HCT116 (cell line): ENCODE data around the gene CENPU. TPM values are rescaled to one million over a fixed set of nuclear protein-coding genes. Genes with fewer than 3 reads are reported as not detected.

Experiments used
- ATAC-seq: fragments of 200-7000 bp; cut with Tn5 transposase; 2 replicates; pipeline ENCODE4 v1.9.1; 2020; ENCODE audit warnings: mild to moderate bottlenecking, moderate library complexity
- BruUV-seq: library from RNA; stranded (reverse); fragments of 400-500 nt; replicated peaks from 2 replicates; lab custom pipeline; 2021; lab: Mats Ljungman, UMichigan
- CTCF ChIA-PET: fragments of 300-600 bp; sonication (Branson Sonifier 250); formaldehyde crosslinking; loops from one replicate; lab custom pipeline; 2021; ENCODE audit warnings: antibody characterized with exemption; lab: Charles Lee
- POLR2A ChIA-PET: fragments of 300-600, 350-600 bp; sonication (Branson Sonifier 250); formaldehyde crosslinking; loops from one replicate; lab custom pipeline; 2021; ENCODE audit warnings: antibody characterized with exemption; lab: Charles Lee
- RAD21 ChIA-PET, 2 experiments: fragments of 300-600 bp; sonication (Branson Sonifier 250); formaldehyde crosslinking; loops; one replicate each; lab custom pipeline; 2023; ENCODE audit warnings: low total read pairs in 2 of 2; ENCODE audit not compliant: uncharacterized antibody in 2 of 2, unreplicated experiment in 2 of 2, low non-redundant PET in 1 of 2; lab: Charles Lee
- DNase-seq: peaks from one replicate; pipeline ENCODE4 v3.0.0-alpha.2; 2010; ENCODE audit warnings: low read depth, low spot score
- H2AFZ ChIP-seq: fragments of 200-600 bp; shearing (Covaris generic), sonication (generic); 2 replicates; pipeline ENCODE4 v1.6.1; 2017; ENCODE audit warnings: low read depth, mixed run types, mixed read lengths, antibody characterized with exemption, low read length; ENCODE audit not compliant: poor library complexity, severe bottlenecking
- H3K27ac ChIP-seq: 2 replicates; pipeline ENCODE4 v1.5.1; 2012; ENCODE audit warnings: low read depth, low read length
- H3K27me3 ChIP-seq: fragments of 200-600 bp; sonication (generic); 2 replicates; pipeline ENCODE4 v1.6.1; 2016; ENCODE audit warnings: mixed run types, low read length, mixed read lengths; ENCODE audit not compliant: insufficient read depth
- H3K36me3 ChIP-seq, 2 experiments: fragments of 200-500 bp in 1 of 2; fragments of 200-600 bp in 1 of 2; sonication (Bioruptor generic) in 1 of 2; sonication (generic) in 1 of 2; 2 replicates each; pipeline versions ENCODE4 v1.5.1 to v1.6.1; 2014 to 2016; ENCODE audit warnings: low read length in 2 of 2, inconsistent platforms in 1 of 2, mixed read lengths in 1 of 2, mixed run types in 1 of 2; ENCODE audit not compliant: insufficient read depth in 2 of 2, control insufficient read depth in 1 of 2
- H3K4me1 ChIP-seq, 2 experiments: fragments of 200-600 bp in 1 of 2; sonication (generic) in 1 of 2; 2 replicates each; pipeline versions ENCODE4 v1.5.1 to v1.6.1; 2012 to 2017; ENCODE audit warnings: low read length in 2 of 2, inconsistent platforms in 1 of 2, mild to moderate bottlenecking in 1 of 2, mixed read lengths in 1 of 2, mixed run types in 1 of 2, moderate library complexity in 1 of 2; ENCODE audit not compliant: insufficient read depth in 2 of 2, control insufficient read depth in 1 of 2
- H3K4me2 ChIP-seq: fragments of 200-600 bp; sonication (generic); 2 replicates; pipeline ENCODE4 v1.6.1; 2017; ENCODE audit warnings: mixed run types, low read length, mixed read lengths
- H3K4me3 ChIP-seq, 2 experiments: fragments of 200-600 bp in 1 of 2; sonication (generic) in 1 of 2; replicated peaks in 1 of 2; 2 replicates each; pipeline ENCODE4 v1.5.1; 2011 to 2016; ENCODE audit warnings: low read length in 2 of 2, control low read depth in 1 of 2, low read depth in 1 of 2, mild to moderate bottlenecking in 1 of 2, mixed read lengths in 1 of 2, mixed run types in 1 of 2
- H3K79me2 ChIP-seq: fragments of 200-600 bp; sonication (generic); 2 replicates; pipeline ENCODE4 v1.6.1; 2017; ENCODE audit warnings: mild to moderate bottlenecking, mixed run types, low read length, moderate library complexity, mixed read lengths; ENCODE audit not compliant: insufficient read depth
- H3K9ac ChIP-seq: fragments of 200-600 bp; sonication (generic); 2 replicates; pipeline ENCODE4 v1.6.1; 2016; ENCODE audit warnings: low read length, mixed read lengths
- H3K9me2 ChIP-seq: fragments of 200-600 bp; sonication (generic), shearing (Covaris generic); 2 replicates; pipeline ENCODE4 v1.6.1; 2017; ENCODE audit warnings: mixed run types, mild to moderate bottlenecking, moderate library complexity; ENCODE audit not compliant: insufficient read depth
- H3K9me3 ChIP-seq, 2 experiments: fragments of 200-500 bp in 1 of 2; fragments of 200-600 bp in 1 of 2; sonication (Bioruptor generic) in 1 of 2; sonication (generic) in 1 of 2; 2 replicates each; pipeline ENCODE4 v1.6.1; 2014 to 2017; ENCODE audit warnings: low read length in 2 of 2, mixed read lengths in 2 of 2, inconsistent platforms in 1 of 2, low read depth in 1 of 2, mild to moderate bottlenecking in 1 of 2, mixed run types in 1 of 2, moderate library complexity in 1 of 2; ENCODE audit not compliant: control insufficient read depth in 1 of 2, insufficient read depth in 1 of 2
- H4K20me1 ChIP-seq: fragments of 200-600 bp; sonication (generic), shearing (Covaris generic); 2 replicates; pipeline ENCODE4 v1.6.1; 2017; ENCODE audit warnings: mixed run types, mild to moderate bottlenecking, moderate library complexity; ENCODE audit not compliant: insufficient read depth
- EGR1 ChIP-seq: IDR thresholded peaks from 2 replicates; pipeline ENCODE4 v1.6.1; 2012; ENCODE audit warnings: low read depth
- ELF1 ChIP-seq: IDR thresholded peaks from 2 replicates; pipeline ENCODE4 v1.6.1; 2012; ENCODE audit warnings: low read depth, borderline replicate concordance
- EZH2 ChIP-seq: fragments of 200-600 bp; sonication (generic); IDR thresholded peaks from 2 replicates; pipeline ENCODE4 v1.6.1; 2017; ENCODE audit warnings: antibody characterized with exemption, mixed run types
- EZH2phosphoT487 ChIP-seq: fragments of 200-600 bp; IDR thresholded peaks from 2 replicates; pipeline ENCODE4 v1.6.1; 2018; ENCODE audit warnings: antibody characterized with exemption, borderline replicate concordance
- POLR2AphosphoS5 ChIP-seq: IDR thresholded peaks from 2 replicates; pipeline ENCODE4 v1.6.1; 2011; ENCODE audit warnings: mild to moderate bottlenecking, low read depth, low read length, moderate library complexity
- RAD21 ChIP-seq: IDR thresholded peaks from 2 replicates; pipeline ENCODE4 v1.6.1; 2012; ENCODE audit warnings: low read depth, mild to moderate bottlenecking
- SIN3A ChIP-seq: IDR thresholded peaks from 2 replicates; pipeline ENCODE4 v1.6.1; 2012; ENCODE audit warnings: low read depth
- ZFX ChIP-seq: fragments of 450-650 bp; IDR thresholded peaks from 2 replicates; pipeline ENCODE4 v1.6.1; 2017
- ZNF274 ChIP-seq: fragments of 200-500 bp; sonication (Bioruptor generic); IDR thresholded peaks from 2 replicates; pipeline ENCODE4 v1.6.1; 2014; ENCODE audit warnings: mild to moderate bottlenecking, low read depth, low read length, inconsistent platforms
- intact Hi-C: fragments of 100-400 bp; cut with micrococcal nuclease; formaldehyde crosslinking; loops from 2 replicates; pipeline ENCODE4 v1.10.0; 2022
- total RNA-seq: library from RNA; stranded (reverse); gene quantifications from one replicate; pipeline ENCODE4 v1.2.1, GENCODE V29; 2021; ENCODE audit not compliant: unreplicated experiment
- TF ChIP-seq, protein P1 (sequence below): IDR thresholded peaks from 2 replicates; pipeline ENCODE4 v1.6.1; 2011; ENCODE audit warnings: mild to moderate bottlenecking, low read length, moderate library complexity; ENCODE audit not compliant: insufficient replicate concordance; ENCODE audit errors: extremely low read depth
- TF ChIP-seq, protein P2 (sequence below): IDR thresholded peaks from 2 replicates; pipeline ENCODE4 v1.6.1; 2012
- TF ChIP-seq, protein P3 (sequence below), 3 experiments: fragments of 200-600 bp in 1 of 3; sonication (generic) in 1 of 3; IDR thresholded peaks in 2 of 3; conservative IDR thresholded peaks in 1 of 3; 2 replicates each; pipeline ENCODE4 v1.5.1; 2012 to 2017; ENCODE audit warnings: low read depth in 2 of 3, low read length in 2 of 3, antibody characterized with exemption in 1 of 3, borderline replicate concordance in 1 of 3, control low read depth in 1 of 3, mild to moderate bottlenecking in 1 of 3, mixed read lengths in 1 of 3, mixed run types in 1 of 3, moderate library complexity in 1 of 3; ENCODE audit not compliant: insufficient read depth in 1 of 3

The CENPU gene
- total RNA-seq, 1 experiment from 2014 or later = 28.2 TPM

DNA sequence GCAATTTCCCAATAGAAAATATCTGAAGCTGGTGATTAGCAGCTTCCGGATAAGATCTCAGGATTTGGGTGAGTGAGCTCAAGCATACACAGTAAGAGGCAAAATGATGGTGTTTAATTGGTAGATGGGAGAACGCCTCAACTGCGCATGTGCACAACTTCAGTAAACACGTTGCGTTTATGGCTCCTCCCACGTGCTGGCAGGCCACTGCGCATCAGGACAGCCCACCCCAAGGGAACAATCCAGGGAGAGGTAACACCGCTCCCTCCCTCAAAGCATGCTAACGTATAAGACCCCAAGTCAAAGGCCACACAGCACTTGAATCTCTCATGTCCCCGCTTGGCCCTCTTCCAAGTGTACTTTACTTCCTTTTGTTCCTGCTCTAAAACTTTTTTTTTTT, 10.3 kb upstream of the CENPU start:
- no peak for ATAC-seq
- BruUV-seq = no TSS peak
- ChIA-PET RAD21 (no interaction called here), CTCF (no interaction called here), POLR2A (no interaction called here)
- Histone ChIP-seq H3K9ac (no peak overlapping the region), H3K4me3 (no peak overlapping the region), H3K36me3 (no peaks in the 10 kb centered on the region), H3K79me2 (no peaks in the 10 kb centered on the region), H3K27ac (no peak overlapping the region), H3K9me2 (no peaks in the 10 kb centered on the region), H3K9me3 (no peaks in the 10 kb centered on the region), H3K4me1 (peaks cover 0 to 9% of the 10 kb centered on the region in 2 experiments; a peak in 1 of 4 replicates), H2AFZ (no peak overlapping the region), H4K20me1 (no peaks in the 10 kb centered on the region), H3K27me3 (no peaks in the 10 kb centered on the region), H3K4me2 (no peak overlapping the region)
- no peak for TF ChIP-seq POLR2AphosphoS5
- no peak for TF ChIP-seq EZH2phosphoT487
- TF ChIP-seq EGR1 = no peak
- TF ChIP-seq, protein P1, sequence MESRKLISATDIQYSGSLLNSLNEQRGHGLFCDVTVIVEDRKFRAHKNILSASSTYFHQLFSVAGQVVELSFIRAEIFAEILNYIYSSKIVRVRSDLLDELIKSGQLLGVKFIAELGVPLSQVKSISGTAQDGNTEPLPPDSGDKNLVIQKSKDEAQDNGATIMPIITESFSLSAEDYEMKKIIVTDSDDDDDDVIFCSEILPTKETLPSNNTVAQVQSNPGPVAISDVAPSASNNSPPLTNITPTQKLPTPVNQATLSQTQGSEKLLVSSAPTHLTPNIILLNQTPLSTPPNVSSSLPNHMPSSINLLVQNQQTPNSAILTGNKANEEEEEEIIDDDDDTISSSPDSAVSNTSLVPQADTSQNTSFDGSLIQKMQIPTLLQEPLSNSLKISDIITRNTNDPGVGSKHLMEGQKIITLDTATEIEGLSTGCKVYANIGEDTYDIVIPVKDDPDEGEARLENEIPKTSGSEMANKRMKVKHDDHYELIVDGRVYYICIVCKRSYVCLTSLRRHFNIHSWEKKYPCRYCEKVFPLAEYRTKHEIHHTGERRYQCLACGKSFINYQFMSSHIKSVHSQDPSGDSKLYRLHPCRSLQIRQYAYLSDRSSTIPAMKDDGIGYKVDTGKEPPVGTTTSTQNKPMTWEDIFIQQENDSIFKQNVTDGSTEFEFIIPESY = no peak
- no peak for TF ChIP-seq ZFX
- TF ChIP-seq, protein P2, sequence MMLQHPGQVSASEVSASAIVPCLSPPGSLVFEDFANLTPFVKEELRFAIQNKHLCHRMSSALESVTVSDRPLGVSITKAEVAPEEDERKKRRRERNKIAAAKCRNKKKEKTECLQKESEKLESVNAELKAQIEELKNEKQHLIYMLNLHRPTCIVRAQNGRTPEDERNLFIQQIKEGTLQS = no peak
- TF ChIP-seq ELF1 = no peak
- TF ChIP-seq EZH2 = no peak
- TF ChIP-seq RAD21 = no peak
- no peak for TF ChIP-seq SIN3A
- TF ChIP-seq, protein P3, sequence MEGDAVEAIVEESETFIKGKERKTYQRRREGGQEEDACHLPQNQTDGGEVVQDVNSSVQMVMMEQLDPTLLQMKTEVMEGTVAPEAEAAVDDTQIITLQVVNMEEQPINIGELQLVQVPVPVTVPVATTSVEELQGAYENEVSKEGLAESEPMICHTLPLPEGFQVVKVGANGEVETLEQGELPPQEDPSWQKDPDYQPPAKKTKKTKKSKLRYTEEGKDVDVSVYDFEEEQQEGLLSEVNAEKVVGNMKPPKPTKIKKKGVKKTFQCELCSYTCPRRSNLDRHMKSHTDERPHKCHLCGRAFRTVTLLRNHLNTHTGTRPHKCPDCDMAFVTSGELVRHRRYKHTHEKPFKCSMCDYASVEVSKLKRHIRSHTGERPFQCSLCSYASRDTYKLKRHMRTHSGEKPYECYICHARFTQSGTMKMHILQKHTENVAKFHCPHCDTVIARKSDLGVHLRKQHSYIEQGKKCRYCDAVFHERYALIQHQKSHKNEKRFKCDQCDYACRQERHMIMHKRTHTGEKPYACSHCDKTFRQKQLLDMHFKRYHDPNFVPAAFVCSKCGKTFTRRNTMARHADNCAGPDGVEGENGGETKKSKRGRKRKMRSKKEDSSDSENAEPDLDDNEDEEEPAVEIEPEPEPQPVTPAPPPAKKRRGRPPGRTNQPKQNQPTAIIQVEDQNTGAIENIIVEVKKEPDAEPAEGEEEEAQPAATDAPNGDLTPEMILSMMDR (IDR thresholded peaks at IDR 0.05 in 2 of 3, conservative IDR thresholded peaks at IDR 0.05 in 1 of 3; ENCODE audit: borderline replicate concordance in 1 of 3, insufficient read depth in 1 of 3, low read depth in 2 of 3, low read length in 2 of 3) = no peak
- no peak for TF ChIP-seq ZNF274
- DNase-seq = no peak
- intact Hi-C loops = no loop called here
